IMR-90 (cell line): Measurements from ENCODE around the gene TCOF1.

Experiments used
- POLR2A ChIP-seq: IDR thresholded peaks from 2 replicates; pipeline ENCODE4 v1.6.1; 2012; ENCODE audit warnings: mild to moderate bottlenecking, low read depth, low read length
- RAD21 ChIP-seq: IDR thresholded peaks from 2 replicates; pipeline ENCODE4 v1.6.1; 2012; ENCODE audit warnings: low read length, improper control_type of control experiment
- RFX5 ChIP-seq: IDR thresholded peaks from 2 replicates; pipeline ENCODE4 v1.8.0; 2012; ENCODE audit warnings: low read depth, mild to moderate bottlenecking, low read length, moderate library complexity
- TF ChIP-seq, protein P1 (sequence below): conservative IDR thresholded peaks from 2 replicates; pipeline ENCODE4 v1.5.1; 2012; ENCODE audit warnings: mild to moderate bottlenecking, low read depth, low read length, improper control_type of control experiment

DNA sequence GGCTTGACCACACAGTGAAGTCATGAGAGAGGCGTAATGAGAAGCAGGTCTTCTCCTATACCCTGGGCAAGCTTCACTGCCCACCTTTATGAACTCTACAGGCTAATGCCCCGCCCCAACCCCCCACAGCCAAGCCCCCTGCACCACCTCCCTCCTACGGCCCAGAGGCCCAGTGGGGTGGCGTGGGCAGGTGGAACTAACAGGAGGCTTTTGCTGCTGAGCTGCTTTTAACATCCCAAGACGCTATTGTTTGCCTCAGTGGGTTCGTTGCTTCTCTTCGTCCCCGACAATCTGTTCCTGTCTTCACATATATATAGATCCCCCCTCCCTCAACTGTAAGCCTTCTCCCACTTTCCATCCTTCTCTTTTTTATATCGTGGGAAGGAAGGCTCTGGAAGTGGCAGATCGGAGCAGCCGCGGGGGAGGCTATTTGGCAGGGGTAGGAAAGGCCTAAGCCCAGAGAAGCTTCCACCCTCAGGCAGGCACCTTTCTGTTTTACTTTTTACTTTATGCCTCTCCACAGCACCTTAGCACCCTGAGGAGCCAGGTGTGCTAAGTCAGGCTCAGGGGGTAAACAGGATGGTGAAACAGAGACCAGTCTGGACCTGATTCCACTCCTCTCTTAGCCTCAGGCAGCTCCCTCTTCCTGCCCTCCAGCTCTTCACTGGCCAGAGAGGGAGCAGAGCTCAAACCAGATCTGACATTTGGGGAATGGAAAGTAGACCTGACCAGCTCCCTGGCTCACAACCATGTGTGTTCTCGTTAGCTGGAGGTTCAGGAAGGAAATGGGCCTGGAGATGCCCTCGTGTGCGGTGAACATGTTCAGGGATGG lies 28.7 kb downstream of the TCOF1 start:
- TF ChIP-seq POLR2A (no peak), RAD21 (no peak), RFX5 (no peak)
- TF ChIP-seq, protein P1, sequence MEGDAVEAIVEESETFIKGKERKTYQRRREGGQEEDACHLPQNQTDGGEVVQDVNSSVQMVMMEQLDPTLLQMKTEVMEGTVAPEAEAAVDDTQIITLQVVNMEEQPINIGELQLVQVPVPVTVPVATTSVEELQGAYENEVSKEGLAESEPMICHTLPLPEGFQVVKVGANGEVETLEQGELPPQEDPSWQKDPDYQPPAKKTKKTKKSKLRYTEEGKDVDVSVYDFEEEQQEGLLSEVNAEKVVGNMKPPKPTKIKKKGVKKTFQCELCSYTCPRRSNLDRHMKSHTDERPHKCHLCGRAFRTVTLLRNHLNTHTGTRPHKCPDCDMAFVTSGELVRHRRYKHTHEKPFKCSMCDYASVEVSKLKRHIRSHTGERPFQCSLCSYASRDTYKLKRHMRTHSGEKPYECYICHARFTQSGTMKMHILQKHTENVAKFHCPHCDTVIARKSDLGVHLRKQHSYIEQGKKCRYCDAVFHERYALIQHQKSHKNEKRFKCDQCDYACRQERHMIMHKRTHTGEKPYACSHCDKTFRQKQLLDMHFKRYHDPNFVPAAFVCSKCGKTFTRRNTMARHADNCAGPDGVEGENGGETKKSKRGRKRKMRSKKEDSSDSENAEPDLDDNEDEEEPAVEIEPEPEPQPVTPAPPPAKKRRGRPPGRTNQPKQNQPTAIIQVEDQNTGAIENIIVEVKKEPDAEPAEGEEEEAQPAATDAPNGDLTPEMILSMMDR: no peak
